ENCODE results near the gene VSIG10. TPM values are rescaled to one million over a fixed set of nuclear protein-coding genes. Genes with fewer than 3 reads are reported as not detected.

VSIG10 gene
- total RNA-seq, 1 experiment from 2014 or later: 56.2 TPM

- H3K27me3 ChIP-seq (ENCODE audit: control insufficient read depth, insufficient read depth, low read length): no peaks in the 10 kb centered on the region
- H3K9me3 ChIP-seq (ENCODE audit: control insufficient read depth, insufficient read depth, low read depth, low read length): no peaks in the 10 kb centered on the region
- TF ChIP-seq TCF7L2 (IDR thresholded peaks at IDR 0.05; ENCODE audit: low read depth, low read length): no peak
- TF ChIP-seq REST (IDR thresholded peaks at IDR 0.05; ENCODE audit: insufficient read depth in 1 of 2, low read depth in 2 of 2, low read length in 1 of 2): no peak
- TF ChIP-seq SIN3A (IDR thresholded peaks at IDR 0.05; ENCODE audit: borderline replicate concordance, insufficient read depth, low read depth, low read length): no peak
- TF ChIP-seq, protein P1, sequence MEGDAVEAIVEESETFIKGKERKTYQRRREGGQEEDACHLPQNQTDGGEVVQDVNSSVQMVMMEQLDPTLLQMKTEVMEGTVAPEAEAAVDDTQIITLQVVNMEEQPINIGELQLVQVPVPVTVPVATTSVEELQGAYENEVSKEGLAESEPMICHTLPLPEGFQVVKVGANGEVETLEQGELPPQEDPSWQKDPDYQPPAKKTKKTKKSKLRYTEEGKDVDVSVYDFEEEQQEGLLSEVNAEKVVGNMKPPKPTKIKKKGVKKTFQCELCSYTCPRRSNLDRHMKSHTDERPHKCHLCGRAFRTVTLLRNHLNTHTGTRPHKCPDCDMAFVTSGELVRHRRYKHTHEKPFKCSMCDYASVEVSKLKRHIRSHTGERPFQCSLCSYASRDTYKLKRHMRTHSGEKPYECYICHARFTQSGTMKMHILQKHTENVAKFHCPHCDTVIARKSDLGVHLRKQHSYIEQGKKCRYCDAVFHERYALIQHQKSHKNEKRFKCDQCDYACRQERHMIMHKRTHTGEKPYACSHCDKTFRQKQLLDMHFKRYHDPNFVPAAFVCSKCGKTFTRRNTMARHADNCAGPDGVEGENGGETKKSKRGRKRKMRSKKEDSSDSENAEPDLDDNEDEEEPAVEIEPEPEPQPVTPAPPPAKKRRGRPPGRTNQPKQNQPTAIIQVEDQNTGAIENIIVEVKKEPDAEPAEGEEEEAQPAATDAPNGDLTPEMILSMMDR (IDR thresholded peaks at IDR 0.05): no peak
- CTCF ChIA-PET: no interaction called here
- POLR2A ChIA-PET: no interaction called here
- no peak for DNase-seq (ENCODE audit: low read depth, low spot score)
- no peak overlapping the region for H3K27ac ChIP-seq (ENCODE audit: low read length)
- ATAC-seq: no peak
- in situ Hi-C loops (cut with HindIII; ENCODE audit: low pct_unique_long_range_greater_than_20kb, low sequenced_read_pairs): no loop called here
- H3K4me1 ChIP-seq (ENCODE audit: control insufficient read depth, insufficient read depth, low read length): peaks cover 10% of the 10 kb centered on the region
- intact Hi-C loops (cut with micrococcal nuclease; ENCODE audit: unreplicated experiment): no loop called here
- H3K36me3 ChIP-seq (ENCODE audit: control insufficient read depth, insufficient read depth, low read length): peaks cover 4% of the 10 kb centered on the region
- BruUV-seq (replicated peaks): no TSS peak
- H3K4me3 ChIP-seq (ENCODE audit: low read depth in 2 of 2, low read length in 2 of 2): no peak overlapping the region
These were observed 83.8 kb downstream of the VSIG10 start for GRCh38 chr12:118020036-118020435.

GRCh38 chr12:118017926-118018325 lies 85.9 kb downstream of the VSIG10 start:
- peak overlapping the region in 1 of 2 experiments; percentile 87; a peak in 2 of 4 replicates for H3K4me3 ChIP-seq (ENCODE audit: low read depth in 2 of 2, low read length in 2 of 2)
- ATAC-seq (no peak), DNase-seq (ENCODE audit: low read depth, low spot score) (no peak)
- no peak for TF ChIP-seq TCF7L2 (IDR thresholded peaks at IDR 0.05; ENCODE audit: low read depth, low read length)
- TF ChIP-seq SIN3A (IDR thresholded peaks at IDR 0.05; ENCODE audit: borderline replicate concordance, insufficient read depth, low read depth, low read length): no peak
- no peak for TF ChIP-seq REST (IDR thresholded peaks at IDR 0.05; ENCODE audit: insufficient read depth in 1 of 2, low read depth in 2 of 2, low read length in 1 of 2)
- no peak for TF ChIP-seq POLR2AphosphoS5 (IDR thresholded peaks at IDR 0.05; ENCODE audit: low read depth, low read length)
- TF ChIP-seq, protein P1 (IDR thresholded peaks at IDR 0.05): no peak
- H3K9me3 ChIP-seq (ENCODE audit: control insufficient read depth, insufficient read depth, low read depth, low read length): no peaks in the 10 kb centered on the region
- H3K4me1 ChIP-seq (ENCODE audit: control insufficient read depth, insufficient read depth, low read length): peaks cover 10% of the 10 kb centered on the region
- ChIA-PET POLR2A (interaction anchor here (0.5 kb wide), 1 partner anchor 28 kb away, joined by 3 read pairs; no protein-coding TSS in a partner anchor), CTCF (no interaction called here)
- H3K27me3 ChIP-seq (ENCODE audit: control insufficient read depth, insufficient read depth, low read length): no peaks in the 10 kb centered on the region
- no TSS peak for BruUV-seq (replicated peaks)
- H3K27ac ChIP-seq (ENCODE audit: low read length): no peak overlapping the region
- H3K36me3 ChIP-seq (ENCODE audit: control insufficient read depth, insufficient read depth, low read length): peaks cover 4% of the 10 kb centered on the region
- in situ Hi-C loops (cut with HindIII; ENCODE audit: low pct_unique_long_range_greater_than_20kb, low sequenced_read_pairs) (no loop called here), intact Hi-C loops (cut with micrococcal nuclease; ENCODE audit: unreplicated experiment) (loop anchor here (5.0 kb wide), 1 partner anchor 141 kb away; no protein-coding TSS in a partner anchor)

Data from Panc1 (cell line).